Mesothelial cell of epicardium (in vitro differentiated cells): ENCODE results near the gene MLXIP. TPM values are rescaled to one million over a fixed set of nuclear protein-coding genes. Genes with fewer than 3 reads are reported as not detected.

Experiments
- DNase-seq, 2 experiments: peaks; one replicate each; pipeline ENCODE4 v3.0.0; 2021; ENCODE audit warnings: low spot score in 2 of 2; ENCODE audit not compliant: unreplicated experiment in 2 of 2
- H3K27ac Mint-ChIP-seq: 2 replicates; pipeline ENCODE4 v1.8.0; 2021; ENCODE audit warnings: mixed read lengths
- H3K27me3 Mint-ChIP-seq: 2 replicates; pipeline ENCODE4 v1.8.0; 2021; ENCODE audit warnings: low read depth, mixed read lengths
- H3K36me3 Mint-ChIP-seq: 2 replicates; pipeline ENCODE4 v1.8.0; 2021; ENCODE audit warnings: mixed read lengths
- H3K4me1 Mint-ChIP-seq: 2 replicates; pipeline ENCODE4 v1.8.0; 2021; ENCODE audit warnings: mixed read lengths
- H3K4me3 Mint-ChIP-seq: 2 replicates; pipeline ENCODE4 v1.8.0; 2021; ENCODE audit warnings: mild to moderate bottlenecking, moderate library complexity, mixed read lengths
- H3K9me3 Mint-ChIP-seq: 2 replicates; pipeline ENCODE4 v1.8.0; 2021; ENCODE audit warnings: mixed read lengths
- CTCF ChIP-seq: fragments of 200-600 bp; sonication (generic); IDR thresholded peaks from one replicate; pipeline ENCODE4 v1.5.0; 2021; ENCODE audit warnings: antibody characterized with exemption; ENCODE audit not compliant: unreplicated experiment
- total RNA-seq: library from RNA; stranded (reverse); gene quantifications from 3 replicates; pipeline ENCODE4 v1.2.1, GENCODE V29; 2021

Gene MLXIP
- total RNA-seq, 1 donor from 2014 or later: 65.3 TPM

GRCh38 chr12:122126342-122126635 lies 47.7 kb downstream of the MLXIP start:
- DNase-seq: no peak
- H3K27ac Mint-ChIP-seq: no peak overlapping the region
- H3K9me3 Mint-ChIP-seq: no peaks in the 10 kb centered on the region
- no peak for TF ChIP-seq CTCF
- no peaks in the 10 kb centered on the region for H3K27me3 Mint-ChIP-seq
- H3K4me1 Mint-ChIP-seq: peaks cover 2% of the 10 kb centered on the region
- peaks cover 5% of the 10 kb centered on the region for H3K36me3 Mint-ChIP-seq
- no peak overlapping the region for H3K4me3 Mint-ChIP-seq

GRCh38 chr12:122126713-122127597 lies 48.4 kb downstream of the MLXIP start:
- peaks cover 2% of the 10 kb centered on the region for H3K4me1 Mint-ChIP-seq
- H3K4me3 Mint-ChIP-seq: no peak overlapping the region
- no peak overlapping the region for H3K27ac Mint-ChIP-seq

GRCh38 chr12:122127839-122128238 lies 49.3 kb downstream of the MLXIP start:
- H3K9me3 Mint-ChIP-seq: no peaks in the 10 kb centered on the region
- no peak for DNase-seq
- no peak overlapping the region for H3K4me3 Mint-ChIP-seq
- peaks cover 2% of the 10 kb centered on the region for H3K4me1 Mint-ChIP-seq
- no peaks in the 10 kb centered on the region for H3K27me3 Mint-ChIP-seq
- peaks cover 5% of the 10 kb centered on the region for H3K36me3 Mint-ChIP-seq
- TF ChIP-seq CTCF: no peak
- no peak overlapping the region for H3K27ac Mint-ChIP-seq

More at GRCh38 chr12:122126713-122127597, 48.4 kb downstream of the MLXIP start:
- Mint-ChIP-seq H3K9me3 (no peaks in the 10 kb centered on the region), H3K27me3 (no peaks in the 10 kb centered on the region), H3K36me3 (peaks cover 5% of the 10 kb centered on the region)
- no peak for DNase-seq
- TF ChIP-seq CTCF: no peak

GRCh38 chr12:122128481-122128880 lies 49.9 kb downstream of the MLXIP start:
- H3K9me3 Mint-ChIP-seq: no peaks in the 10 kb centered on the region
- H3K4me3 Mint-ChIP-seq: no peak overlapping the region
- H3K27ac Mint-ChIP-seq: no peak overlapping the region
- no peaks in the 10 kb centered on the region for H3K4me1 Mint-ChIP-seq
- no peak for TF ChIP-seq CTCF
- no peaks in the 10 kb centered on the region for H3K27me3 Mint-ChIP-seq
- no peak for DNase-seq
- H3K36me3 Mint-ChIP-seq: peaks cover 10% of the 10 kb centered on the region

GRCh38 chr12:122129131-122129530 lies 50.6 kb downstream of the MLXIP start:
- Mint-ChIP-seq H3K4me1 (no peaks in the 10 kb centered on the region), H3K9me3 (no peaks in the 10 kb centered on the region), H3K27ac (no peak overlapping the region), H3K36me3 (peaks cover 14% of the 10 kb centered on the region), H3K4me3 (no peak overlapping the region), H3K27me3 (no peaks in the 10 kb centered on the region)
- DNase-seq: no peak
- TF ChIP-seq CTCF: no peak
